ENCODE measurements around the gene ELMO1.

GRCh38 chr7:36925207-36925606 lies 523.5 kb downstream of the ELMO1 start:
- TF ChIP-seq CTCF (IDR thresholded peaks at IDR 0.05) (no peak), POLR2A (IDR thresholded peaks at IDR 0.05) (no peak), EP300 (IDR thresholded peaks at IDR 0.05) (no peak)

All from ovary (tissue), 3 donors.